HepG2 (cell line): ENCODE data around the gene SPHK1. TPM values are rescaled to one million over a fixed set of nuclear protein-coding genes. Genes with fewer than 3 reads are reported as not detected.

Experiments
- AGO1 ChIP-seq: fragments of 200-400 bp; formaldehyde crosslinking; IDR thresholded peaks from 2 replicates; pipeline ENCODE4 v1.6.1; 2017; ENCODE audit warnings: mild to moderate bottlenecking, low read depth, low read length, moderate library complexity; ENCODE audit not compliant: poor library complexity, severe bottlenecking
- DR1 ChIP-seq: sonication (generic); formaldehyde crosslinking; IDR thresholded peaks from 2 replicates; pipeline ENCODE4 v1.8.0; 2021; ENCODE audit warnings: mild to moderate bottlenecking, missing genetic modification reagents, inconsistent platforms
- E2F1 ChIP-seq: sonication (generic); formaldehyde crosslinking; IDR thresholded peaks from 2 replicates; pipeline ENCODE4 v1.5.0; 2020; ENCODE audit warnings: missing genetic modification reagents
- FOSL1 ChIP-seq: sonication (generic); formaldehyde crosslinking; IDR thresholded peaks from 2 replicates; pipeline ENCODE4 v1.9.0; 2021; ENCODE audit warnings: missing genetic modification reagents, borderline replicate concordance
- GTF3A ChIP-seq: sonication (generic); formaldehyde crosslinking; conservative IDR thresholded peaks from 2 replicates; pipeline ENCODE4 v1.4.0; 2020; ENCODE audit warnings: mild to moderate bottlenecking, missing genetic modification reagents
- KDM5A ChIP-seq: fragments of 200-600 bp; sonication (generic); IDR thresholded peaks from 2 replicates; pipeline ENCODE4 v1.7.0; 2018; ENCODE audit warnings: antibody characterized with exemption, mild to moderate bottlenecking, low read length, borderline replicate concordance
- MATR3 ChIP-seq: sonication (generic); formaldehyde crosslinking; IDR thresholded peaks from 2 replicates; pipeline ENCODE4 v1.4.0; 2020; ENCODE audit warnings: missing genetic modification reagents
- PBX3 ChIP-seq: sonication (generic); formaldehyde crosslinking; IDR thresholded peaks from 2 replicates; pipeline ENCODE4 v1.8.1; 2023; ENCODE audit warnings: missing genetic modification reagents, inconsistent platforms, borderline replicate concordance
- RERE ChIP-seq: IDR thresholded peaks from 2 replicates; pipeline ENCODE4 v1.6.1; 2016; ENCODE audit warnings: low read depth, missing genetic modification reagents, missing compliant biosample characterization
- TBP ChIP-seq: sonication (generic); formaldehyde crosslinking; IDR thresholded peaks from 2 replicates; pipeline ENCODE4 v1.5.0; 2020; ENCODE audit warnings: missing genetic modification reagents
- TRIM24 ChIP-seq: sonication (generic); formaldehyde crosslinking; IDR thresholded peaks from 2 replicates; pipeline ENCODE4 v1.8.0; 2022; ENCODE audit warnings: mild to moderate bottlenecking, missing genetic modification reagents
- ZBTB7B ChIP-seq: sonication (generic); formaldehyde crosslinking; IDR thresholded peaks from 2 replicates; pipeline ENCODE4 v1.4.0; 2020; ENCODE audit warnings: missing genetic modification reagents
- ZC3H13 ChIP-seq: sonication (generic); formaldehyde crosslinking; IDR thresholded peaks from 2 replicates; pipeline ENCODE4 v1.8.1; 2023; ENCODE audit warnings: mild to moderate bottlenecking, missing genetic modification reagents, moderate library complexity
- ZNF264 ChIP-seq: sonication (generic); formaldehyde crosslinking; IDR thresholded peaks from 2 replicates; pipeline ENCODE4 v1.4.0; 2020; ENCODE audit warnings: missing genetic modification reagents
- ZNF510 ChIP-seq: sonication (generic); formaldehyde crosslinking; IDR thresholded peaks from 2 replicates; pipeline ENCODE4 v1.4.0; 2020; ENCODE audit warnings: low read depth, mild to moderate bottlenecking, missing genetic modification reagents
- ZNF512 ChIP-seq: sonication (generic); formaldehyde crosslinking; IDR thresholded peaks from 2 replicates; pipeline ENCODE4 v1.4.0; 2020; ENCODE audit warnings: mild to moderate bottlenecking, missing genetic modification reagents
- ZNF772 ChIP-seq: sonication (generic); formaldehyde crosslinking; IDR thresholded peaks from 2 replicates; pipeline ENCODE4 v1.5.0; 2020; ENCODE audit warnings: mild to moderate bottlenecking, missing genetic modification reagents
- ZNF816 ChIP-seq: sonication (generic); formaldehyde crosslinking; IDR thresholded peaks from 2 replicates; pipeline ENCODE4 v1.8.0; 2022; ENCODE audit warnings: missing genetic modification reagents, mild to moderate bottlenecking, borderline replicate concordance
- ZNF879 ChIP-seq: sonication (generic); formaldehyde crosslinking; IDR thresholded peaks from 2 replicates; pipeline ENCODE4 v1.8.1; 2023; ENCODE audit warnings: missing genetic modification reagents
- ZZZ3 ChIP-seq: sonication (generic); formaldehyde crosslinking; IDR thresholded peaks from 2 replicates; pipeline ENCODE4 v1.4.0; 2020; ENCODE audit warnings: missing genetic modification reagents, mild to moderate bottlenecking, borderline replicate concordance
- polyA plus RNA-seq, 8 experiments: library from polyadenylated mRNA; depleted of rRNA in 3 of 8; stranded (reverse) in 7 of 8; unstranded in 1 of 8; fragments of >200 nt; fragmentation: Illumina TruSeq in 4 of 8; extraction: Trizol in 4 of 8; gene quantifications; 2 replicates each; pipeline versions ENCODE4 v1.2.1 to v1.2.3, GENCODE V29; 2011 to 2016; ENCODE audit warnings: low read depth in 4 of 8, missing spikeins in 1 of 8, mixed read lengths in 1 of 8; ENCODE audit not compliant: insufficient read depth in 1 of 8
- total RNA-seq, 5 experiments: library from RNA; depleted of rRNA; stranded (reverse); fragments of >200 nt; fragmentation: Illumina TruSeq; extraction: Trizol; gene quantifications; 2 replicates each; pipeline ENCODE4 v1.2.3, GENCODE V29; 2016; ENCODE audit warnings: low read depth in 1 of 5

The SPHK1 gene
- total and polyA plus RNA-seq, 2 of the 13 experiments (the other 11 are each of a cell fraction or from before 2014, with no cell fraction given) = 129 to 160 TPM

GRCh38 chr17:76386966-76387765 is 2.8 kb downstream of the SPHK1 start (continued):
- TF ChIP-seq TBP (CRISPR knock-in tag) (no peak), ZNF772 (no peak), ZNF510 (CRISPR knock-in tag) (no peak), ZNF879 (CRISPR knock-in tag) (no peak), PBX3 (CRISPR knock-in tag) (no peak), FOSL1 (CRISPR knock-in tag) (0 out of 2 replicates have a peak, but pooled peaks have one; percentile 17), AGO1 (peak; percentile 72), ZNF512 (no peak), KDM5A (no peak), RERE (CRISPR knock-in tag) (no peak), TRIM24 (CRISPR knock-in tag) (no peak), ZNF816 (CRISPR knock-in tag) (no peak), ZZZ3 (CRISPR knock-in tag) (no peak), ZBTB7B (CRISPR knock-in tag) (no peak), ZC3H13 (CRISPR knock-in tag) (peak; percentile 51; the same call in 1 of the 2 replicates), DR1 (0 out of 2 replicates have a peak, but pooled peaks have one; percentile 21), GTF3A (no peak), E2F1 (CRISPR knock-in tag) (no peak), MATR3 (CRISPR knock-in tag) (no peak), ZNF264 (CRISPR knock-in tag) (no peak)
